GM18909 (cell line): ENCODE results near the gene TAX1BP3.

ENCODE experiments used
- ATAC-seq: cut with Tn5 transposase; IDR thresholded peaks from one replicate; pipeline ENCODE4 v1.9.1; 2021; ENCODE audit warnings: mild to moderate bottlenecking; ENCODE audit not compliant: unreplicated experiment, poor library complexity

The TAX1BP3 gene

DNA sequence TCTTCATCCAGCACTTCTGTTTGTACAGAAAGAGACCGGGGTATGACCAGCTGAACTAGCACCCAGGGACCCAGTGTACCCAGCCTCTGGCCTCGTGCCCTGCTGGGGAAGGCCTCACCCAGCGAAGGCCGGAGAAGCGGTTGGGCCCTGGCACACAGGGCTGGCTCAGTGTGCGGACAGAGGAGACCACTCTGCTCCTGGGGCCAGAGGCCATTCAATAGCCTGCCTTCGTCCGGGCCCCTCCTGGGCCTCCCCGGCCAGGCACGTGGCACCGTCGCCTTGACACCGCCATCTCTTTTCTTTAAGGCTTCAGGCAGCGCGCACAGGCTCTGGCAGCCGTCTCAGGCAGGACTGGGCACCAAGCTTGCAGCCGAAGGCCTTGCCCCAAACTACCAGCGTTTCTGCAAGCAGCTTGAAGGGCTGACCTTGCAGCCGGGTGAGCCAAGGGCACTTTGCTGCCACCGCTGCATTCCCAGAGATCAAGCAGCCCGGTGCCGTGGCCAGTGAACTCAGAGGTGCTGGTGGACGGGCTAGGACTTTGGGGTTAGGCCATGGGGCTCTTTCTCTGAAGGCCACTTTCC lies 8.0 kb downstream of the TAX1BP3 start:
- ATAC-seq = no peak

- no peak for ATAC-seq
Observed at GRCh38 chr17:3659541-3660111, 8.8 kb downstream of the TAX1BP3 start.

DNA sequence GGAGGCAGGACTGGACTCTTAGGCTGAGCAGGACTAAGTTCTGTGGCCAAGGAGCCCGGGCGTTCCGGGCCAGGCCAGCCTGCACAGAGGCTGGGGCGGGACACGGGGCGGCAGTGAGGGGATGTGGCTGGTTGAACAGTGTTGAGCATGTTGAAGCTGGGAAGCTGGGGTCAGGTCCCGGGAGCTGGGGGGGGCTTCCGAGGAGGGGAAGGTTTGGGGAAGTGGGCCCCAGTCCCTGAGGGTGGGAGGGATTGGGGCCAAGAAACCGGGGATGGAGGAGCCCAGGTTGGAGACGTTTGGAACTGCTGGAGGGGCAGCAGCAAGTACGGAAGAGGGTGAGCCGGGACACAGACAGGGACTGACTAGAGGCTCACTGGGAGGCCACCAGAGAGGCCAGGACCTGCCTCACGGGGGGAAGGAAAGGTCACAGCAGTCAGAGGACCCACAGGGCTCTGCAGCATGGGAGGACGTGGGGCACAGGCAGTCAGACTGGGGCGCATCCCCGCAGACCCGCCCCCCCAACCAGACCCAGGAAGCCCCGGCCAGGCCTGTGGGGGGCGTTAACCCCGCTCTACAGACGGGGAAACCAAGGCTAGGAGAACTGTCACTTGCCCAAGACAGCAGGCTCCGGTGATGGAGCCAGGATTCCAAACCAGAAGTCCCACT lies 9.5 kb downstream of the TAX1BP3 start:
- ATAC-seq = no peak

GRCh38 chr17:3657874-3658783 lies 10.2 kb downstream of the TAX1BP3 start:
- ATAC-seq = no peak

DNA sequence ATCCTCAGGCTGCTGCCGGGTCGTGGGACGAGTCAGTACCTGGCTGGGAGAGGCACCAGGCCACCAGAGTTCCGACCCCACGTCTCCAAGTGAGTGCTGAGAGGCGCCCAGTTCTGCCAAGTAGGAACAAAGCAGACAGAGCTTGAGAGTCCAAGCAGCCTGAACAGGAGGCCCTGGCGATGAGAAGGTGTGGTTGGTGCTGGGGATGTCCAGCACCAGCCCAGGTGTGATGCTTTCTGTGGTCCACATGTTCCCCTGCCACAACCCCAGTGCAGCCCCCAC lies 10.8 kb downstream of the TAX1BP3 start:
- ATAC-seq = no peak

DNA sequence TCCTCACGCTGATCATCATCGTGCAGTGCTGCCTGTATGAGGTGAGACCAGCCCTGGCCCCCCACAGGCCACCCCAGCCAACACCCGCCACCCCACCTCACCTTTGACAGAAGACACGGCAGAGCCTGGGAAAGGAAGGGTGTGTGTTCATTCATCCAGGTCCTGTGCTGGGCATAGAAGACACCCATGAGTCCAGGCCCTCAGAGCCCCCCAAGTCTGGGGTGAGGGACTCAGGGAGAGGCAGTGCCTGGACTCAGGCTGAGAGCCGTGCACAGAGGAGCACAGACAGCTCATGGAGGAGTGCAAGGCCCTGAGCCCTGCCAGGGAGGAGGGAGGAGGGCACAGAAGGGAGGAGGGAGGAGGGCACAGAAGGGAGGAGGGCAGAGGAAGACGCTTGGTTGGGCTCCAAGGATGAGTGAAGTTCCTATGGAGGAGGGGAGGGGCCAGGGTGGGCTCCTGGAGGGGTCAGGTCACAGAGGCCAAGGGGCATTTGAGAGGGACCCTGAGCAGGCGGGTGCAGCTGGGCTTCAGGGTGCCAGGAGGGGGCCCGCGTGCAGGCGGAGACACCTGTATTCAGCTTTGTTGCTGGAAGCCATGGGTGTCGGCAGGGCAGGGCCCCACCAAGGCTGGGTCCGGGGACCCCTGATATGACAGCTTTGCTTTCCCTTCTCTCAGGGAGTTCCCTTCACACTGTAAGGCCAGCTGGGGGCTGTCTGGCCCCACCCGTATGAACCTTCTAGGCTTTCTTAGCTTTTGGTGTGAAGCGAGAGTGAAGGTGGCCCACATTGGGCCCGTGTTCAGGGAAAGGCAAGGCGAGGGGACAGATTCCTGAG lies 11.4 kb downstream of the TAX1BP3 start:
- no peak for ATAC-seq

DNA sequence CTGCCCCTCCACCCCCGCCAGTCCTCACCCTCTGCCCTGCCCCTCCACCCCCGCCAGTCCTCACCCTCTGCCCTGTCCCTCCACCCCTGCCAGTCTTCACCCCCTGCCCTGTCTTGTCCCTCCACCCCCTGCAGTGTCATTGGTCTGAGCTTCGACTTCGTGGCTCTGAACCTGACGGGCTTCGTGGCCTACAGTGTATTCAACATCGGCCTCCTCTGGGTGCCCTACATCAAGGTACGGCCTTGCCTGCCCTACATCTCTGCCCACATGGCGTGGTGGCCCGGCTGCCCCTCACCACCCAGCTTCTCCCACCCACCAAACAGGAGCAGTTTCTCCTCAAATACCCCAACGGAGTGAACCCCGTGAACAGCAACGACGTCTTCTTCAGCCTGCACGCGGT lies 12.0 kb downstream of the TAX1BP3 start:
- ATAC-seq = no peak

DNA sequence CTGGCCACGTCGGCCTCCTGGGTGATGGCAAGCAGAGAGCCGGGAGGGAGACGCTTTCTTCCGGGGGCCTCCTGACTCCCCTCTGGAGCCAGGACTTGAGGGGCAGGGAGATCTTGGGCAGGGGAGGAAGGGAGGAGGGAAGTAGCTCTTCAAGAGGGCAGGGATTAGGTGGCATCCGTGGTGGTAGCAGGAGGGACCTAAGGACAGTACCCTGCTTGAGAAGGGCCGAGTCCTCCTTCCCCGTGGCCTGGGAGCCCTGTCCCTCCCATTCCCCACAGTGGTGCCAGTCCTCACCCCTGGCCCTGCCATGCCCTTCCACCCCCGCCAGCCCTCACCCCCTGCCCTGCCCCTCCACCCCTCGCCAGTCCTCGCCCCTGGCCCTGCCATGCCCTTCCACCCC lies 12.6 kb downstream of the TAX1BP3 start:
- ATAC-seq = no peak

DNA sequence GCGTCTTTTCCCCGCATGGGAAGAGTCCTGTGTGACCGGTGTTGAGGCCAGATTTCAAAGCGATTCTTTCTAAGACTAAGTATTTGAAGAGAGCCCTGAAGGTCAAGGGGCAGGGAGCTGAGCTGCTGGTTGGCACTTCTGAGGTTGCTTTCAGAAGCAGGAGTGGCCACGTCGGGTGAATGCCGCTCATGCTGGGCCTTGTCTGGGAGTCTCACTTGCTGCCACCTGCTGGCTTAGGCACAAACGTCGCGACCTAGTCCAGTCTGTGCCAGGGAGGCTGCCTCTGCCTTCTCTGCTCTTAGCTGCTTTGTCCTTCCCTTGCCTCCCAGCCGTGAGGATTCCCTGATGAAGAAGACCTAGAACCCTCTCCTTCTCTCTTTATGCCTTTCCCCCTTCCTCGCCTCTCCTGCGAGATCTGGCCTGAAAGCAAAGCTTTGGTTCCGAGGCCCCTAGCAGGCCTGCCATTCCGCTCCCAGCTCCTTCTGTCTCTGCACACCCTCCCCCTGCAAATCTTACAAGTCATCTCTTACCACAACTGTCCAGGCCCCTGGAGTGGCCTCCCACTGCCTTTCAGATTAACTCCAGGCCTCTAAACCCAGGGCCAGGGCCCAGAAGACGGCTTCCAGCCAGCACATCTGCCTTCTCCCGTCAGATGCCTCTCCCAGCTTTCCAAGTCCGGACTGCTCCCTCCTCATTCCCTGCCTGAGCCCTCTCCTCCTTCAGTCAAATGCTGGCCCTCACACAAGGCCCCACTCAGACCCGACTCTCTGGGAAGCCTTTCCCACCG lies 20.4 kb downstream of the TAX1BP3 start:
- ATAC-seq = no peak

DNA sequence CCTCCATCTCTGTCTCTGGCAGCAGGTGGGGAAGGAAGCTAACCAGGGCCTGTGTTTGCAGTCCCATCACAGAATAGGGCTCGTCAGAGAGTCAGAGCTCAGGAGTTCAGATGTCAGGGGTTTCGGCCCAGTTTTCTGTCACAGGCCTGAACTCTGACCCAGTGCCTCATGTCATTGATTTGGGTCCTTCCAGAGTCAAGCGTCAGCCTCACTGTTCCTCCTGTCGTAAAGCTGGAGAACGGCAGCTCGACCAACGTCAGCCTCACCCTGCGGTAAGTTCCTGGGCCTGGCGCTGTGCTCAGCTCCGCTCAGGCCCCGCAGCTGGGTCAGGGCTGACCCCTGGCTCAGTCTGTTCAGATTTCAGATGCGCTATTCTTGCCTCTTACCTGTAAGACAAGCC lies 21.1 kb downstream of the TAX1BP3 start:
- no peak for ATAC-seq

DNA sequence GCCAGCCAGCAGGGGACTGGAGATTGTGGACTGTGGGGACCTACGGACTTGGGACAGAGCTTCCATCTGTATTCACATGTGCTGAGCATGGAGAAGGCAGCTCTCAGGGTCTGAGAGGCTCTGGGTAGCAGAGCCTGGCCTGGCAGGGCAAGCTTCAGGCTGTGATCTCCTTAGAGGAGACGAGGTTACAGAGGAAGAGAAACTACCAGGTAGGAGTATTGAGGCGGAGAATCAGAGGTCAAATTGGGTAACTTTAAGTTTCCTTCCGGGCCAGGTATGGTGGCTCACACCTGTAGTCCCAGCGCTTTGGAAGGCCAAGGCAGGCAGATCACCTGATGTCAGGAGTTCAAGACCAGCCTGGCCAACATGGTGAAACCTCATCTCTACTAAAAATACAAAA lies 23.1 kb downstream of the TAX1BP3 start:
- no peak for ATAC-seq

- no peak for ATAC-seq
Observed at GRCh38 chr17:3643889-3644349, 24.5 kb downstream of the TAX1BP3 start.

DNA sequence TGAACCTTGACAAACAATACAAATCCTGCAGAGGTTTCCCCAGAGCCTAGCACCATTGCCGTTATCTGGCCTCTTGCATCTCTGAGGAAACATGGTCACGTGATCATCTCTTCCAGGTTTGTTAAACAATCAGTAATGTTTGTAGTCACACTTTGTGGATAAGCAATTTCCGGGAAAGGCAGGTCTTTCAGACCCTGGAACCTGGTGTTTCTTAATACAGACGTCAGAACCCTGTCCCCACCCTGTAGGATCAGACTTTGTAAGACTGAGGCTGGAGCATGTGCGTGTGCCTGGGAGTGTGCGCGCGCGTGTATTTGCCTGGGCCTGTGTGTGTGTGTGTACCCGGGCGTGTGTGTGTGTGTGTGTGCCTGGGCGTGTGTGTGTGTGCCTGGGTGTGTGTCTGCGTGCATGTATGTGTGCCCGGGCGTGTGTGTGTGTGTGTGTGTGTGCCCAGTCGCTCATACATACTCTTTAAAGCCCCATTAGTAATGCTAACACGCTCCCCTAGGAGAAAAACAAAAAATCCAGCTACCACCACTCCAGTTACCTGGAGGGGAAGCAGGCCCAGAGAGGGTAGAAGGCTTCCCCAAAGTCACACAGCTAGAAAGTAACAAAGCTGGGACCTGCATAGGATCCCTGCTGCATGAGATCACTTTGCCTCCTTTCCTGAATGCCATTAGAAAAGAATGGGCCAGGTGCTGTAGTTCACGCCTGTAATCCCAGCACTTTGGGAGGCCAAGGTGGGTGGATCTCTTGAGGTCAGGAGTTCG lies 26.5 kb downstream of the TAX1BP3 start:
- ATAC-seq = no peak

GRCh38 chr17:3641014-3641413 lies 27.4 kb downstream of the TAX1BP3 start:
- ATAC-seq = no peak

GRCh38 chr17:3639981-3640596 lies 28.3 kb downstream of the TAX1BP3 start:
- no peak for ATAC-seq

GRCh38 chr17:3636908-3637373 lies 31.4 kb downstream of the TAX1BP3 start:
- peak; percentile 17 for ATAC-seq

DNA sequence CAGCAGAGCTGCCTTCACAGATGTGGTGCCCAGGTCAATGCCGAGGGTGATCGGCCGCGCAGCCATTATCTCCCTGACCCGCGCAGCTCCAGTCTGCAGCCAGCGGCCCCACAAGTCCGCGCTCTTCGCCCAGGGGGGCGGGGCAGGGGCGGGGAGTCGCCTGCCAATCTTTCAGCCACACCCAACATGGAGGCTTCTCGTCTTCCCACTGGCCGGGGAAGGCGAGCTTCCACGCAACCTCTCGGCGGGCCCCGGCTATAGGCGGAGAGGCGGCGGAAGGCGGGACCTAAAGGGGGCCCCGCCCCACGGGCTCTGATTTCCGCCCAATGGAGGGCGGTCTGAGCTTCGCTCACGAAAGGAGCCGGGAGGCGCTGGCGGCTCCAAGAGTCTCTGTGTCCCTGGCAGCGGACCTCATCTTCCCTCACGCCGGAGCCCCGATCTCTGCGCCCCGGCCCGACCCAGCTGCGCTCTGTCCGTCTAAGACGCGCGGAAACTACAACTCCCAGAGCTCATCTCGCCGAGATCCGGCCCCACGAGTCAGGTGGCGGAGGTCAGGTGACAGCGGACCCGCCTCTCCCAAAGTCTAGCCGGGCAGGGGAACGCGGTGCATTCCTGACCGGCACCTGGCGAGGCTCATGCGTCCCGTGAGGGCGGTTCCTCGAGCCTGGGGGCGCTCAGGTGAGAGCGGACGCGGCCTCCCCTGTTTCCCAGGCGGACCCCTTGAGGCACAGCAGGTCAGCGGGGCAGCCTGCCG lies 32.0 kb downstream of the TAX1BP3 start, which contains the start of the genes CTNS and SHPK:
TSS of gene CTNS (plus strand) at position 607 of the 754 bp plus-strand sequence. CDS start 3,447 bp downstream, outside the sequence.
TSS of gene SHPK (minus strand) at position 97 of the 754 bp plus-strand sequence. CDS start at position 66, 31 bp downstream.
- ATAC-seq = peak; percentile 94
